HEK293 (cell line): Measurements from ENCODE around the gene ZMYND15.

ENCODE experiments used
- GFI1B ChIP-seq: fragments of 450-650 bp; formaldehyde crosslinking; IDR thresholded peaks from 2 replicates; pipeline ENCODE4 v1.5.1; 2016; ENCODE audit warnings: missing biosample characterization, missing genetic modification characterization
- GLI4 ChIP-seq: fragments of 450-650 bp; formaldehyde crosslinking; IDR thresholded peaks from 2 replicates; pipeline ENCODE4 v1.5.1; 2016; ENCODE audit warnings: missing biosample characterization, missing genetic modification characterization
- PBX3 ChIP-seq: sonication (generic); formaldehyde crosslinking; IDR thresholded peaks from 2 replicates; pipeline ENCODE4 v1.8.1; 2022; ENCODE audit warnings: mild to moderate bottlenecking, moderate library complexity, missing genetic modification reagents
- PRDM1 ChIP-seq: fragments of 450-650 bp; formaldehyde crosslinking; IDR thresholded peaks from 2 replicates; pipeline ENCODE4; 2016; ENCODE audit warnings: missing biosample characterization, missing genetic modification characterization
- REPIN1 ChIP-seq: fragments of 450-650 bp; formaldehyde crosslinking; IDR thresholded peaks from 2 replicates; pipeline ENCODE4 v1.5.1; 2017; ENCODE audit warnings: missing biosample characterization, missing genetic modification characterization, low read depth
- SP7 ChIP-seq: fragments of 450-650 bp; formaldehyde crosslinking; IDR thresholded peaks from 2 replicates; pipeline ENCODE4 v1.5.1; 2016; ENCODE audit warnings: missing biosample characterization, missing genetic modification characterization
- YY2 ChIP-seq: fragments of 450-650 bp; formaldehyde crosslinking; IDR thresholded peaks from 2 replicates; pipeline ENCODE4 v1.5.1; 2016; ENCODE audit warnings: missing biosample characterization, missing genetic modification characterization
- ZBTB1 ChIP-seq: fragments of 450-650 bp; formaldehyde crosslinking; IDR thresholded peaks from 2 replicates; pipeline ENCODE4 v1.5.1; 2016; ENCODE audit warnings: missing biosample characterization, missing genetic modification characterization
- ZBTB21 ChIP-seq: fragments of 450-650 bp; formaldehyde crosslinking; IDR thresholded peaks from 2 replicates; pipeline ENCODE4 v1.5.1; 2017; ENCODE audit warnings: missing biosample characterization, missing genetic modification characterization
- ZBTB26 ChIP-seq: fragments of 450-650 bp; formaldehyde crosslinking; optimal IDR thresholded peaks from 2 replicates; pipeline ENCODE3; 2016; ENCODE audit warnings: missing biosample characterization, mild to moderate bottlenecking, missing genetic modification characterization
- ZBTB7A ChIP-seq: fragments of 450-650 bp; formaldehyde crosslinking; IDR thresholded peaks from 2 replicates; pipeline ENCODE4 v1.5.1; 2016; ENCODE audit warnings: low read depth, missing biosample characterization, missing genetic modification characterization
- ZBTB8A ChIP-seq: fragments of 450-650 bp; formaldehyde crosslinking; IDR thresholded peaks from 2 replicates; pipeline ENCODE4 v1.5.1; 2016; ENCODE audit warnings: missing biosample characterization, missing genetic modification characterization
- ZNF146 ChIP-seq: fragments of 450-650 bp; formaldehyde crosslinking; IDR thresholded peaks from 2 replicates; pipeline ENCODE4 v1.5.1; 2016; ENCODE audit warnings: missing biosample characterization, missing genetic modification characterization
- ZNF155 ChIP-seq: fragments of 450-650 bp; formaldehyde crosslinking; IDR thresholded peaks from 2 replicates; pipeline ENCODE4 v1.5.1; 2016; ENCODE audit warnings: missing biosample characterization, missing genetic modification characterization
- ZNF23 ChIP-seq: fragments of 450-650 bp; formaldehyde crosslinking; IDR thresholded peaks from 2 replicates; pipeline ENCODE4 v1.5.1; 2016; ENCODE audit warnings: missing biosample characterization, missing genetic modification characterization, borderline replicate concordance
- ZNF239 ChIP-seq: fragments of 450-650 bp; formaldehyde crosslinking; IDR thresholded peaks from 2 replicates; pipeline ENCODE4 v1.5.1; 2016; ENCODE audit warnings: missing biosample characterization, missing genetic modification characterization
- ZNF324 ChIP-seq: fragments of 450-650 bp; formaldehyde crosslinking; IDR thresholded peaks from 2 replicates; pipeline ENCODE4 v1.5.1; 2016; ENCODE audit warnings: missing biosample characterization, missing genetic modification characterization
- ZNF394 ChIP-seq: fragments of 450-650 bp; formaldehyde crosslinking; IDR thresholded peaks from 2 replicates; pipeline ENCODE4 v1.5.1; 2016; ENCODE audit warnings: missing biosample characterization, missing genetic modification characterization, mild to moderate bottlenecking, moderate library complexity, borderline replicate concordance
- ZNF530 ChIP-seq: fragments of 450-650 bp; formaldehyde crosslinking; IDR thresholded peaks from 2 replicates; pipeline ENCODE4 v1.5.1; 2016; ENCODE audit warnings: low read depth, missing biosample characterization, missing genetic modification characterization
- ZNF555 ChIP-seq: fragments of 450-650 bp; formaldehyde crosslinking; conservative IDR thresholded peaks from 2 replicates; pipeline ENCODE4 v1.5.1; 2017; ENCODE audit warnings: missing biosample characterization, mild to moderate bottlenecking, missing genetic modification characterization, inconsistent platforms
- ZNF610 ChIP-seq: fragments of 450-650 bp; formaldehyde crosslinking; IDR thresholded peaks from 2 replicates; pipeline ENCODE4 v1.5.1; 2016; ENCODE audit warnings: missing biosample characterization, missing genetic modification characterization, borderline replicate concordance
- ZNF621 ChIP-seq: fragments of 450-650 bp; formaldehyde crosslinking; IDR thresholded peaks from 2 replicates; pipeline ENCODE4 v1.5.1; 2017; ENCODE audit warnings: missing biosample characterization, missing genetic modification characterization
- ZNF626 ChIP-seq: fragments of 450-650 bp; sonication (Bioruptor Pico); formaldehyde crosslinking; IDR thresholded peaks from 2 replicates; pipeline ENCODE4 v1.5.1; 2018; ENCODE audit warnings: missing biosample characterization, missing genetic modification characterization, inconsistent platforms
- TF ChIP-seq, protein P1 (sequence below): fragments of 450-650 bp; formaldehyde crosslinking; IDR thresholded peaks from 2 replicates; pipeline ENCODE4 v1.5.1; 2016; ENCODE audit warnings: missing biosample characterization, missing genetic modification characterization
- TF ChIP-seq, protein P2 (sequence below): fragments of 450-650 bp; formaldehyde crosslinking; IDR thresholded peaks from 2 replicates; pipeline ENCODE4 v1.5.1; 2016; ENCODE audit warnings: missing biosample characterization, missing genetic modification characterization
- TF ChIP-seq, protein P3 (sequence below): fragments of 450-650 bp; formaldehyde crosslinking; IDR thresholded peaks from 2 replicates; pipeline ENCODE4 v1.5.1; 2016; ENCODE audit warnings: missing biosample characterization, missing genetic modification characterization
- TF ChIP-seq, protein P4 (sequence below): fragments of 450-650 bp; IDR thresholded peaks from 2 replicates; pipeline ENCODE4 v1.5.1; 2018; ENCODE audit warnings: missing biosample characterization, mild to moderate bottlenecking, missing genetic modification characterization

ZMYND15 gene

DNA sequence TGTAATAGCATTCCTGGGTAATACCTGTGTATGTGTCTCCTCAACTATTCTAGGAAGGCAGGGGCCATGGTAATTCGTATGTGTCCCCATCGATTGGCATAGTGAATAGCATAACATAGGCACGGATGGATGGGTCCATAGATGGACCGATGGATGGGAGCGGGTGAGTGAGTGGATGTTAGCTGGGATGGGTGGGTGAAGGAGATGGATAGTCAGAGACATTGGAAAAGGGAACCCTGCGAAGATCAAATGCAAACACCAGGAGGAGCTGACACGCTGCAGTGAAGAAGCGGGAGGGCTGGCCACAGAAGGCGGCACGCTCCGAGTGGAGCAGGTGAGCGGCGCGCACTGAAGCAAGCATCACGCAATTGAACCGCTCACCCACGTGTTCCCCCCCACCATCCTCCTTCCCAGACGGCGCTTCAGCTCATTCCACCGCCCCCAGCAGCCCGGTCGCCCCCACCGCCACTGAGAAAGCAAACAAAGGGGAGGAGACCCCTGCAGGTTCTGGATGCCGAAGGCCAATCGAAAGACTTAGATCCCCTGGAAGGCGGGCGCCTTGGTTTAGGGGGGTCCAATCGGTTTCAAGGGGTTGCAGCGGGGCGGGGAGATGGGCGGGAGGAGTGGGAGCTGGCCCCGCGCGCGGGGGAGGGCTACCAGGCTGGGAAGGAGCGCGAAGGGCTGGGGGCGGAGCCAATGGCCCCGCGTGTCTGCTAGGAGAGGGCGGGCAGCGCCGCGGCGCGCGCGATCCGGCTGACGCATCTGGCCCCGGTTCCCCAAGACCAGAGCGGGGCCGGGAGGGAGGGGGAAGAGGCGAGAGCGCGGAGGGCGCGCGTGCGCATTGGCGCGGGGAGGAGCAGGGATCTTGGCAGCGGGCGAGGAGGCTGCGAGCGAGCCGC, 29.6 kb upstream of the ZMYND15 start, which contains the start of gene ARRB2 (continued):
- TF ChIP-seq, protein P1, sequence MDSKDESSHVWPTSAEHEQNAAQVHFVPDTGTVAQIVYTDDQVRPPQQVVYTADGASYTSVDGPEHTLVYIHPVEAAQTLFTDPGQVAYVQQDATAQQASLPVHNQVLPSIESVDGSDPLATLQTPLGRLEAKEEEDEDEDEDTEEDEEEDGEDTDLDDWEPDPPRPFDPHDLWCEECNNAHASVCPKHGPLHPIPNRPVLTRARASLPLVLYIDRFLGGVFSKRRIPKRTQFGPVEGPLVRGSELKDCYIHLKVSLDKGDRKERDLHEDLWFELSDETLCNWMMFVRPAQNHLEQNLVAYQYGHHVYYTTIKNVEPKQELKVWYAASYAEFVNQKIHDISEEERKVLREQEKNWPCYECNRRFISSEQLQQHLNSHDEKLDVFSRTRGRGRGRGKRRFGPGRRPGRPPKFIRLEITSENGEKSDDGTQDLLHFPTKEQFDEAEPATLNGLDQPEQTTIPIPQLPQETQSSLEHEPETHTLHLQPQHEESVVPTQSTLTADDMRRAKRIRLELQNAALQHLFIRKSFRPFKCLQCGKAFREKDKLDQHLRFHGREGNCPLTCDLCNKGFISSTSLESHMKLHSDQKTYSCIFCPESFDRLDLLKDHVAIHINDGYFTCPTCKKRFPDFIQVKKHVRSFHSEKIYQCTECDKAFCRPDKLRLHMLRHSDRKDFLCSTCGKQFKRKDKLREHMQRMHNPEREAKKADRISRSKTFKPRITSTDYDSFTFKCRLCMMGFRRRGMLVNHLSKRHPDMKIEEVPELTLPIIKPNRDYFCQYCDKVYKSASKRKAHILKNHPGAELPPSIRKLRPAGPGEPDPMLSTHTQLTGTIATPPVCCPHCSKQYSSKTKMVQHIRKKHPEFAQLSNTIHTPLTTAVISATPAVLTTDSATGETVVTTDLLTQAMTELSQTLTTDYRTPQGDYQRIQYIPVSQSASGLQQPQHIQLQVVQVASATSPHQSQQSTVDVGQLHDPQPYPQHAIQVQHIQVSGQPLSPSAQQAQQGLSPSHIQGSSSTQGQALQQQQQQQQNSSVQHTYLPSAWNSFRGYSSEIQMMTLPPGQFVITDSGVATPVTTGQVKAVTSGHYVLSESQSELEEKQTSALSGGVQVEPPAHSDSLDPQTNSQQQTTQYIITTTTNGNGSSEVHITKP (tag by site-specific recombination) = peak; percentile 96
- TF ChIP-seq, protein P2, sequence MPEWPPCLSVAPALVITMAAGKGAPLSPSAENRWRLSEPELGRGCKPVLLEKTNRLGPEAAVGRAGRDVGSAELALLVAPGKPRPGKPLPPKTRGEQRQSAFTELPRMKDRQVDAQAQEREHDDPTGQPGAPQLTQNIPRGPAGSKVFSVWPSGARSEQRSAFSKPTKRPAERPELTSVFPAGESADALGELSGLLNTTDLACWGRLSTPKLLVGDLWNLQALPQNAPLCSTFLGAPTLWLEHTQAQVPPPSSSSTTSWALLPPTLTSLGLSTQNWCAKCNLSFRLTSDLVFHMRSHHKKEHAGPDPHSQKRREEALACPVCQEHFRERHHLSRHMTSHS (tag by site-specific recombination) = no peak
- TF ChIP-seq ZNF621 (no peak), GFI1B (tag by site-specific recombination) (no peak), ZBTB7A (tag by site-specific recombination) (no peak; the same call in none of the 2 replicates), ZNF324 (tag by site-specific recombination) (peak; percentile 80), ZBTB21 (tag by site-specific recombination) (peak; percentile 61; the same call in 1 of the 2 replicates), PRDM1 (tag by site-specific recombination) (no peak), REPIN1 (no peak), ZNF155 (tag by site-specific recombination) (no peak), ZNF555 (tag by site-specific recombination) (no peak), ZNF23 (tag by site-specific recombination) (no peak), ZNF146 (tag by site-specific recombination) (no peak), ZNF610 (tag by site-specific recombination) (peak; percentile 93), GLI4 (no peak), ZNF394 (peak; percentile 97), ZNF530 (tag by site-specific recombination) (no peak), ZBTB8A (tag by site-specific recombination) (peak; percentile 32), ZBTB1 (tag by site-specific recombination) (peak; percentile 49; the same call in 1 of the 2 replicates), ZNF239 (tag by site-specific recombination) (no peak), PBX3 (CRISPR knock-in tag) (no peak), YY2 (tag by site-specific recombination) (no peak), SP7 (tag by site-specific recombination) (peak; percentile 87), ZNF626 (tag by site-specific recombination) (no peak), ZBTB26 (tag by site-specific recombination) (peak; percentile 100)
- TF ChIP-seq, protein P3, sequence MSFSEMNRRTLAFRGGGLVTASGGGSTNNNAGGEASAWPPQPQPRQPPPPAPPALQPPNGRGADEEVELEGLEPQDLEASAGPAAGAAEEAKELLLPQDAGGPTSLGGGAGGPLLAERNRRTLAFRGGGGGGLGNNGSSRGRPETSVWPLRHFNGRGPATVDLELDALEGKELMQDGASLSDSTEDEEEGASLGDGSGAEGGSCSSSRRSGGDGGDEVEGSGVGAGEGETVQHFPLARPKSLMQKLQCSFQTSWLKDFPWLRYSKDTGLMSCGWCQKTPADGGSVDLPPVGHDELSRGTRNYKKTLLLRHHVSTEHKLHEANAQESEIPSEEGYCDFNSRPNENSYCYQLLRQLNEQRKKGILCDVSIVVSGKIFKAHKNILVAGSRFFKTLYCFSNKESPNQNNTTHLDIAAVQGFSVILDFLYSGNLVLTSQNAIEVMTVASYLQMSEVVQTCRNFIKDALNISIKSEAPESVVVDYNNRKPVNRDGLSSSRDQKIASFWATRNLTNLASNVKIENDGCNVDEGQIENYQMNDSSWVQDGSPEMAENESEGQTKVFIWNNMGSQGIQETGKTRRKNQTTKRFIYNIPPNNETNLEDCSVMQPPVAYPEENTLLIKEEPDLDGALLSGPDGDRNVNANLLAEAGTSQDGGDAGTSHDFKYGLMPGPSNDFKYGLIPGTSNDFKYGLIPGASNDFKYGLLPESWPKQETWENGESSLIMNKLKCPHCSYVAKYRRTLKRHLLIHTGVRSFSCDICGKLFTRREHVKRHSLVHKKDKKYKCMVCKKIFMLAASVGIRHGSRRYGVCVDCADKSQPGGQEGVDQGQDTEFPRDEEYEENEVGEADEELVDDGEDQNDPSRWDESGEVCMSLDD = peak; percentile 61
- TF ChIP-seq, protein P4, sequence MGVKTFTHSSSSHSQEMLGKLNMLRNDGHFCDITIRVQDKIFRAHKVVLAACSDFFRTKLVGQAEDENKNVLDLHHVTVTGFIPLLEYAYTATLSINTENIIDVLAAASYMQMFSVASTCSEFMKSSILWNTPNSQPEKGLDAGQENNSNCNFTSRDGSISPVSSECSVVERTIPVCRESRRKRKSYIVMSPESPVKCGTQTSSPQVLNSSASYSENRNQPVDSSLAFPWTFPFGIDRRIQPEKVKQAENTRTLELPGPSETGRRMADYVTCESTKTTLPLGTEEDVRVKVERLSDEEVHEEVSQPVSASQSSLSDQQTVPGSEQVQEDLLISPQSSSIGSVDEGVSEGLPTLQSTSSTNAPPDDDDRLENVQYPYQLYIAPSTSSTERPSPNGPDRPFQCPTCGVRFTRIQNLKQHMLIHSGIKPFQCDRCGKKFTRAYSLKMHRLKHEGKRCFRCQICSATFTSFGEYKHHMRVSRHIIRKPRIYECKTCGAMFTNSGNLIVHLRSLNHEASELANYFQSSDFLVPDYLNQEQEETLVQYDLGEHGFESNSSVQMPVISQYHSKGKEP (tag by site-specific recombination) = no peak
